ENCODE results near the gene TOP2A.
A peak's percentile ranks its signal among the peaks of the same experiment; 100 is the strongest.

TOP2A gene

DNA sequence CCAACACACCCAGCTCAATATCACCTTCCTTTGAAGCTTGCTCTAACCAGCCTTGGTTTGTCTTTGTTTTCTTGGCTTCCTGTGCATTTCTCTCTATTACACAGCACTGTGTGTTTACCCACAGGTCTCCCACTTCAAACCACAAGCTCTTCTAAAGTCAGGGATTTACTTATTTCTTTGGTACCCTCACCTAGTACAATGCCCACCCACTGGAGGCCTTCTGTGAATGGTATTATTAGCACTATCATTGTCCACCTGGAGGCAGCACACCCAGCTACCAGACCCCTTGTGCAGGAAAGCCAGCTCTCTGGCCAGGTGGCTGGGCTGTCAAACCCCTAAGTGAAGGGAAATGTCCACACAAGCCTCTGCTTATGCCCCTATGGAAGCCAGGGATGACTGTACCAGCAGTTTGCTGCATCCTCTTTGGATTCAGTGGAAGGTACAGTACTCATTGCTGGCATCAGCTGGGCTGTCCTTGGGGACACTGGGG lies 9.4 kb upstream of the TOP2A start:
- H3K4me3 Mint-ChIP-seq = no peak overlapping the region
- H3K27ac Mint-ChIP-seq = no peak overlapping the region
- TF ChIP-seq, protein P1, sequence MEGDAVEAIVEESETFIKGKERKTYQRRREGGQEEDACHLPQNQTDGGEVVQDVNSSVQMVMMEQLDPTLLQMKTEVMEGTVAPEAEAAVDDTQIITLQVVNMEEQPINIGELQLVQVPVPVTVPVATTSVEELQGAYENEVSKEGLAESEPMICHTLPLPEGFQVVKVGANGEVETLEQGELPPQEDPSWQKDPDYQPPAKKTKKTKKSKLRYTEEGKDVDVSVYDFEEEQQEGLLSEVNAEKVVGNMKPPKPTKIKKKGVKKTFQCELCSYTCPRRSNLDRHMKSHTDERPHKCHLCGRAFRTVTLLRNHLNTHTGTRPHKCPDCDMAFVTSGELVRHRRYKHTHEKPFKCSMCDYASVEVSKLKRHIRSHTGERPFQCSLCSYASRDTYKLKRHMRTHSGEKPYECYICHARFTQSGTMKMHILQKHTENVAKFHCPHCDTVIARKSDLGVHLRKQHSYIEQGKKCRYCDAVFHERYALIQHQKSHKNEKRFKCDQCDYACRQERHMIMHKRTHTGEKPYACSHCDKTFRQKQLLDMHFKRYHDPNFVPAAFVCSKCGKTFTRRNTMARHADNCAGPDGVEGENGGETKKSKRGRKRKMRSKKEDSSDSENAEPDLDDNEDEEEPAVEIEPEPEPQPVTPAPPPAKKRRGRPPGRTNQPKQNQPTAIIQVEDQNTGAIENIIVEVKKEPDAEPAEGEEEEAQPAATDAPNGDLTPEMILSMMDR (IDR thresholded peaks at IDR 0.05; ENCODE audit: unreplicated experiment in 3 of 3) = no peak
- peaks cover 2% of the 10 kb centered on the region for H3K9me3 Mint-ChIP-seq
- H3K27me3 Mint-ChIP-seq (ENCODE audit: low read depth) = no peaks in the 10 kb centered on the region
- H3K4me1 Mint-ChIP-seq = peaks cover 10% of the 10 kb centered on the region
- no peaks in the 10 kb centered on the region for H3K36me3 Mint-ChIP-seq (ENCODE audit: low read depth)

DNA sequence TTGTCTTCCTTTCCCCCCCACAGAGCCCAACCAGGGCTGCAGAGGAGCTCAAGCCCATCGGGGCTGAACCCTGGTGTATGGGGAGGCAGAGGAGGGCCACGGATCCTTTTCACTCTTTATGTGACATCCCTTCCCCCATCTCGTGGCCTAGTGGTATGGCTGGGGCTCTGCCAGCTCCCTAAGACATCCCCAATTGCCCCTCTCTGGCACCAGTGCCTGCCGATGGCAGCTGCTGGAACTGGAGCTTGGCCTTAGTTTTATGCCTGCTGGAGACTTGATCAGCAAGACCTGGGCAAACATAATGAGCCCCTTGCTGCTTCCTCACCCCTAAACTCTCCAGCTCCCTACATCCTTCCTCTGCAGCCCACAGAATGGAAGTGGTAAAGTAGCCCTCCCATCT lies 8.0 kb upstream of the TOP2A start:
- H3K36me3 Mint-ChIP-seq (ENCODE audit: low read depth) = no peaks in the 10 kb centered on the region
- no peaks in the 10 kb centered on the region for H3K27me3 Mint-ChIP-seq (ENCODE audit: low read depth)
- peaks cover 2% of the 10 kb centered on the region for H3K9me3 Mint-ChIP-seq
- peaks cover 5% of the 10 kb centered on the region for H3K4me1 Mint-ChIP-seq
- no peak overlapping the region for H3K4me3 Mint-ChIP-seq
- TF ChIP-seq, protein P1 (IDR thresholded peaks at IDR 0.05; ENCODE audit: unreplicated experiment in 3 of 3) = no peak
- no peak overlapping the region for H3K27ac Mint-ChIP-seq

DNA sequence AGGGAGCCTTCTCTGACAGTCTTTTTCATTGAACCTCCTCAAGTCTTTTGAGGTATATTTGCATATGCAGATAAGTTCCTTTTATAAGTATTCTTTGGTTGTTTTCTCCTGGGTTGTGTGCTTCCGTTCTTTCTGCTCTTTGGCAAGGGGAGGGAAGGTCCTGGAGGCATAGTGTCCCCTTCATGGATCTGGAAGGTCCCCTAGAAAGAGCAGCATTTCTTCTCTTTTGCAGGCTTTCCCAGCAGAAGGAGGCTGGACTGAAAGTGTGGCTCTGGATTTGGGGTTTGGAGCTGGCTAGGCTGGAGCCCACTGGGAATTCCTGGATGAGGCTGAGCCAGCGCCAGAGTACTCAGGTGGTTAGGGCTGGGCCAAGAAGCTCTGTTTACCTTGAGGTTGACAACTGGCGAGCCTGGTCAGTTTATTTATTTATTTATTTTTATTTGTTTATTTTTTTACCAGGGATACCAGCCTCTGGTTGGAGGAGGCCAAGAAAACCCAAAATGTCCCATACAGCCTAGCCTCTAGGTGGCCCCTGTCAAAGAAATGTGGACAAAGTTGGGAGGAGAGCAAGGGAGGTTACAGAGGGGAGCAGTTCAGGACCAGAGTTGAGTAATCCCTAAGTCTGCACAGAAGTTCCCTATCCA lies 5.4 kb upstream of the TOP2A start:
- TF ChIP-seq, protein P1 (IDR thresholded peaks at IDR 0.05; ENCODE audit: unreplicated experiment in 3 of 3) = no peak
- peaks cover 11% of the 10 kb centered on the region for H3K4me1 Mint-ChIP-seq
- peak overlapping the region; percentile 22 to 58 (median 55) for H3K27ac Mint-ChIP-seq
- H3K4me3 Mint-ChIP-seq = peak overlapping the region in 2 of 3 experiments; percentile 17 to 18
- H3K9me3 Mint-ChIP-seq = peaks cover 1% of the 10 kb centered on the region
- H3K36me3 Mint-ChIP-seq (ENCODE audit: low read depth) = no peaks in the 10 kb centered on the region
- H3K27me3 Mint-ChIP-seq (ENCODE audit: low read depth) = no peaks in the 10 kb centered on the region

DNA sequence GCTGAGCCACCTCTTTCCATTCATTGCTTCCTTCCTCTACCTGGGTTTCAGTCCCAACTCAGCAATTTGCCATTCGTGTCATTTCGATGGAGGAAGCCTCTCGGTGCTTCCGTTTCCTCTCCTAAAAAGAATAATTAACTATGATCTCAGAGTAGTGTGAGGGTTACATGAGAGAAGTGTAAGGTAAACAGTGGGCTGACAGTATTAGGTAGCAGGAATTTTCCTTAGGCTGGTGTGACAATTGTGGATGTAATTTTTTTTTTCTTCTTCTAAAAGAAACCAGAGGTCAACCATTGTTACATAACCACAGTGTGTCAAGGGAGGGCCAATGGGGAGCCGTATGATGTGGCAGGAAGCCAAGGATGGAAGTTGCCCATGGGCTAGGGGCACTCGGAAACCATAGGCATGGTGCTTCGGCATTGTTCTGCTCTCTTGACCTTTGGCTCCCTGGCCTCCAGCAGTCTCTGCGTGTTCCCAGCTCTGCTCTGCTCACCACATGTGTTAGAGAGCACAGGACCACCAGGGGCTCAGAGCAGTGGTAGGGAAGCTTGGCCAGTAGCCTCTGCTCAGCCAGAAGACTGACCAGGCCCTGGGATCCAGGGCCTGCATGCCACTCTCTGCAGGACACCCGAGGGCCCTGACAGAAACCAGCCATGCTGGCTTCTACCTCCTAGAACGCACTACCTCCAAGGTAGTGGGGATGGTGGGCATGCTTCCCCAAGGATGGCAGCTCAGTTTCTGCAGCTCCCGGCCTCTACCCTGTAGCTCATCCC lies 2.0 kb upstream of the TOP2A start:
- Mint-ChIP-seq H3K36me3 (ENCODE audit: low read depth) (no peaks in the 10 kb centered on the region), H3K9me3 (no peaks in the 10 kb centered on the region), H3K27me3 (ENCODE audit: low read depth) (no peaks in the 10 kb centered on the region), H3K4me3 (peak overlapping the region; percentile 39 to 76 (median 72)), H3K4me1 (peaks cover 32% of the 10 kb centered on the region), H3K27ac (peak overlapping the region; percentile 82 to 87 (median 82))
- TF ChIP-seq, protein P1 (IDR thresholded peaks at IDR 0.05; ENCODE audit: unreplicated experiment in 3 of 3) = no peak

DNA sequence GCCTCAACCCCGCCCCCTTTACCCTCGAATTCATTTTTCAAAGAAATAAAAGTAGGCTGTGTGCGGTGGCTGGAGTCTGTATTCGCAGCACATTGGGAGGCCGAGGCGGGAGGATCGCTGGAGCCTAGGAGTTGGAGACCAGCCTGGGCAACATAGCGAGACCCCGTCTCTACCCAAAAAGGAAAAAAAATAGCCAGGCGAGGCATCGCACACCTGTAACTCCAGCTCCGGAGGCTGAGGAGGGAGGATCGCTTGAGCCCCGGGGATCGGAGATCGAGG lies 671 bp upstream of the TOP2A start:
- Mint-ChIP-seq H3K9me3 (no peaks in the 10 kb centered on the region), H3K4me3 (peak overlapping the region; percentile 85 to 96 (median 85)), H3K27me3 (ENCODE audit: low read depth) (no peaks in the 10 kb centered on the region), H3K27ac (peak overlapping the region; percentile 41 to 83 (median 81)), H3K4me1 (peaks cover 32% of the 10 kb centered on the region), H3K36me3 (ENCODE audit: low read depth) (peaks cover 1% of the 10 kb centered on the region)
- TF ChIP-seq, protein P1 (IDR thresholded peaks at IDR 0.05; ENCODE audit: unreplicated experiment in 3 of 3) = no peak
